Erythroblast (primary cell): ENCODE results near the gene LRRC9.

Source experiments
- GATA1 ChIP-seq: IDR thresholded peaks from 2 replicates; pipeline ENCODE4 v1.6.1; 2011; ENCODE audit warnings: low read depth, mild to moderate bottlenecking, control low read depth, low read length, moderate library complexity
- POLR2A ChIP-seq: IDR thresholded peaks from 2 replicates; pipeline ENCODE4 v1.6.1; 2011; ENCODE audit warnings: mild to moderate bottlenecking, low read length

DNA sequence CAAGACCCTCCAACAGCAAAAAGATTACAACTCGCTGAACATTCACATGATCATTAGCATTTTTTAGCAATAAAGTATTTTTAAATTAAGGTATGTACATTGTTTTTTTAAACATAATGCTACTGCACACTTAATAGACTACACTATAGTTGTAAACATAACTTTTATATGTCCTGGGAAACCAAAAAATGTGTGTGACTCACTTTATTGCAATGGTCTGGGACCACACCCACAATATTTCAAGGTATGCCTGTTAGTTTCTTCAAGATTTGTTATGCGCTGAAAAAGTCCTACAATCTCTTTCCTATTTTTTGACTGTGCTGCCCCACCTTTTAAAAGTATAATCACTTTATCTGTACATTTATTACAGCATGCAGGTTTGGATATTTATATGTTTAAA, 141.4 kb downstream of the LRRC9 start:
- no peak for TF ChIP-seq POLR2A
- TF ChIP-seq GATA1, result no peak
